GM12892 (cell line): Measurements from ENCODE around the gene CSNK1E.

Experiments
- POLR2A ChIP-seq: IDR thresholded peaks from 2 replicates; pipeline ENCODE4 v1.6.1; 2011; ENCODE audit warnings: low read depth, low read length, control low read depth
- POLR2AphosphoS5 ChIP-seq: IDR thresholded peaks from 2 replicates; pipeline ENCODE4 v1.6.1; 2011; ENCODE audit warnings: low read depth, low read length, control low read depth

GRCh38 chr22:38247713-38248112, 69.5 kb downstream of the CSNK1E start:
- TF ChIP-seq POLR2A (no peak), POLR2AphosphoS5 (no peak)
